Kidney tubule cell (primary cell): Measurements from ENCODE around the gene EPB41L2.
"Not testable (repeated sequence)": the region's sequence is repeated elsewhere in the genome, so short reads cannot be mapped to it uniquely, and the experiment has no call there.

Source experiments
- DNase-seq: peaks from one replicate; pipeline ENCODE4 v3.0.0-alpha.2; 2018; ENCODE audit warnings: low spot score

The EPB41L2 gene

GRCh38 chr6:130837067-130837466 is 226.0 kb downstream of the EPB41L2 start:
- no peak for DNase-seq

- DNase-seq = no peak
Measured at GRCh38 chr6:130836055-130836640, 226.9 kb downstream of the EPB41L2 start.

GRCh38 chr6:130834482-130835251 is 228.4 kb downstream of the EPB41L2 start:
- DNase-seq = peak; percentile 12

GRCh38 chr6:130833569-130833968 is 229.5 kb downstream of the EPB41L2 start:
- DNase-seq = no peak

DNA sequence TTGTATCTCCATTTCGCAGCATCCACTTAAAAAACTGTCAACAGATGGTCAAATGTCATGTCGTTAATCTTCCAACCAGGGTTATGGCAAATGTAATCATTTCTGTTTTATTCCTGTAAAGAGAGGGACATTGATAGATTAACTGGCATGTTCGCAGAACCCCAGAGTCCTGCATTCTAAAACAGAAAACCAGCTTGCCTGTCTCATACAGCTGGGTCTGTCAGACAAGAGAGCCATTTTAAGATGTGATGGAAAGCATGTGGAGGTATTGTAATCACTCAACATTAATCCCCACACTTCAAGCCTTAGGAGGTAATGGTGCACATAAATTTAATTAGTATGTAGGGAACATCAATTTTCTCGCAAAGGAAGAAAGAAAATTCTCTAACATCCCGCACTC is 231.4 kb downstream of the EPB41L2 start:
- no peak for DNase-seq

DNA sequence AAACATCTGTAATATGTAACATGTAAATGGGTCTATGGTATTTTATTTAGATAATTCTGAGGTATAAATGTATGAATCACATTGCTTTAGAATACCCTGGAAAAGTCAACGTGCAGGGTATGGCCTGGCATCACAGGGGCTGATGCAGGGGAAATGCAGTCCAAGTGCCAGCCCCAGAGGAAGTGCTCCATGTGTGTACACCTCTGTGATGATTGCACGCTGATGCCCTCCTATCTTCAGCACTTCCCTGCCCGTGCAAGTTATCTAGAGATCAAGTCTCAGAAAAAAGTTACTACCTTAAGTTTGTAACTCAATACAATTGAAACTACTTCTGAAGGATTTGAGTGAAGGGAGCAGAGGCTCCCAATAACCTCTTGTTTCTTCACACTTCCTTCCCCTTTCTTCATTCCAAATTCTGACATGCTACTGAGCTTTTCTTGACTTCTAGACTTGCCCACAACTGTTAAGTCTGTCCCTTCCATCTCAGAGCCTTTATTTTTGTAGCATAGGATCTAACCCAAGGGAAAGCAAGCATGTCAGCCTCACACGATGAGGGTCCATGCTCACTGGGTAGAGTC is 233.6 kb downstream of the EPB41L2 start:
- no peak for DNase-seq

GRCh38 chr6:130827247-130828149 is 235.5 kb downstream of the EPB41L2 start, which contains the start of gene SMLR1:
SMLR1 (plus strand) TSS chr6:130827406; CDS start chr6:130827414, 8 bp downstream.
- DNase-seq = peak; percentile 19

GRCh38 chr6:130826442-130827246 is 236.4 kb downstream of the EPB41L2 start:
- DNase-seq = no peak

GRCh38 chr6:130825772-130826441 is 237.1 kb downstream of the EPB41L2 start:
- no peak for DNase-seq

- no peak for DNase-seq
Measured at GRCh38 chr6:130824978-130825694, 237.9 kb downstream of the EPB41L2 start.

DNA sequence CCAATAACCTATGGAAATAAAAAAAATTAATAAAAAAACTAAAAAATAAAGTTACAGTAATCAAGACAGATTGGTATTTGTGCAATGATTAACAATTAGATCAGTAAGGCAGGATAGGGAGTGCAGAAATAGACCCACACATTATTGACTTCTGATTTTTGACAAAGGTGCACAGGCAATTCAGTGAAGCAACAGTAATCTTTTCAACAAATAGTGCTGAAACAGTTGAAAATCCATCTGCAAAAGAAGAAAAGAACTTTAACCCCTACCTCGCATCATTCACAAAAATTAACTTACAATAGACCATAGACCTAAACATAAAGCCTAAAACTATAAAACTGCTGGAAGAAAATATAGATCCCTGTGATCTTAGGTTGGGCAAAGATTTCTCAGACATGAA is 240.3 kb downstream of the EPB41L2 start:
- DNase-seq = no peak

GRCh38 chr6:130815200-130816071 is 247.6 kb downstream of the EPB41L2 start:
- no peak for DNase-seq

GRCh38 chr6:130814506-130814905 is 248.5 kb downstream of the EPB41L2 start:
- no peak for DNase-seq

DNA sequence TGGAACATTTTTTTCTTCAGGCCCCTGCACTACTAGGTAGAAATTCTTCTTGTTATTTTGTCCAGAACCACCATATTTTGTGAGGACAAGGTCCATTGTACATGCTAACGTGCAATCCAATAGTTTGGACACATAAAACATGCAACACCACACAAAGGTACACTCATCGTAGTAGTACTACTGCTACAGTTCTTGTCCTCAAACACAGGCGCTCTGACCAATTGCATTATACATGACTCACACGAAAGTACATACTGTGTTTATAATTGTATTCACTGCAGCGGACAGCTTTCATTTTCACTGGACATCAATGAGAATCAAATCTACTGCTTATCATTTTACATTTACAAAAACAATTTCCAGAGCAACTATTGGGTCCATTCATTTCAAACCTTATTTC is 251.1 kb downstream of the EPB41L2 start:
- DNase-seq = no peak

- DNase-seq = no peak
Measured at GRCh38 chr6:130810307-130811030, 252.6 kb downstream of the EPB41L2 start.

DNA sequence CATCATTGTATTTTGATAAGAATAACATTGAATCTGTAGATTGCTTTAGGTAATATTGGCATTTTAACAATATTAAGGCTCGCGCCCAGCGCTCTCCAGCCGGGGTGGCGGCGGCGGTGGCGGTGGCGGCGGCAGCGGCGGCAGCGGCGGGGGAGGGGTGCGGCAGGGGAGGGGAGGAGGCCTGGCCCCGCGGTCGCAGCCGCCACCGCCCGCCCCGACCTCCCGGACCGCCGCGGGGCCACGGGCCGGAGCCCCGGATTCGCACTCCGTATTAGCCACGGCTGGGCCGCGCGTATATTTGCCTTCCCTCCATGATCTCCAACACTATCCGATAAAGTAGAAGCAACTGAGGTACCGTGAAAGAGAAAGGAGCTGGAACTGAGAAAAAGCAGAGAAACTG is 261.7 kb downstream of the EPB41L2 start:
- not testable (repeated sequence) for DNase-seq

- DNase-seq = no peak
Measured at GRCh38 chr6:130797061-130797460, 266.0 kb downstream of the EPB41L2 start.

DNA sequence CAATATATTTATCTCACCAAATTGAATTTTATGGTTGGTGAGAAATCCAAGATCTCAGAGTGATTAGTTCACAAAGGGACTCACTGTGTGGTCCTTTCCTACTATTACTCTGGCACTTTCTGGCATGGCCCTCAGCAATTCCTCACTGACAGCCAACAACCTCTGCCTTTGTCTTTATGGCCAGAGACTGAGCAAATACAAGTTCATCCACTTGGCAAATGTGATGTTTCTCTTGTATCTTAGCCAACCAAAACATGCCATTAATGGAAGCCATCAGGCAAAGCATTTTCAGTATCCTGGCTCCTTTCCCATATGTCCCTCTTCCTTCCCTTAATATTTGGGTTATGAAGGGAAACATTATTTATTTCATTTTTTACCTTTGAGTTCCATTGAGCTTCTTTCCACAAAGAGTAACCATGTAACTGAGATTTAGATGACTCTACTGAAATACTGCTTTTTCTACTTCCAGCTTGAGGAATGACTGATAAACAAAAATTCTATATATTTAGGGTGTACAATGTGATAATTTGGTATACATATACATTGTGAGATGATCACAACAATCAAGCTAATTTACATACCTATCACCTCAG is 266.6 kb downstream of the EPB41L2 start:
- peak; percentile 50 for DNase-seq
